ENCODE measurements around the gene DYNLT4.
A peak's percentile ranks its signal among the peaks of the same experiment; 100 is the strongest.

Gene DYNLT4

GRCh38 chr1:44787506-44787905 lies 19.6 kb downstream of the DYNLT4 start:
- no peak overlapping the region for H3K4me3 ChIP-seq (ENCODE audit: low read depth, low read length)
- no peak for DNase-seq (ENCODE audit: low read depth)
- TF ChIP-seq CTCF (IDR thresholded peaks at IDR 0.05; ENCODE audit: low read depth, low read length) (no peak), MAX (IDR thresholded peaks at IDR 0.05; ENCODE audit: low read depth, low read length) (no peak), MYC (IDR thresholded peaks at IDR 0.05; ENCODE audit: low read depth, low read length) (no peak), POLR2A (IDR thresholded peaks at IDR 0.05; ENCODE audit: extremely low read depth, insufficient read length) (no peak)

GRCh38 chr1:44786841-44787426 lies 20.2 kb downstream of the DYNLT4 start:
- TF ChIP-seq CTCF (IDR thresholded peaks at IDR 0.05; ENCODE audit: low read depth, low read length): no peak
- TF ChIP-seq POLR2A (IDR thresholded peaks at IDR 0.05; ENCODE audit: extremely low read depth, insufficient read length): no peak
- no peak for TF ChIP-seq MYC (IDR thresholded peaks at IDR 0.05; ENCODE audit: low read depth, low read length)
- TF ChIP-seq MAX (IDR thresholded peaks at IDR 0.05; ENCODE audit: low read depth, low read length): no peak
- H3K4me3 ChIP-seq (ENCODE audit: low read depth, low read length): no peak overlapping the region
- no peak for DNase-seq (ENCODE audit: low read depth)

- peak; percentile 53 for DNase-seq (ENCODE audit: low read depth)
- no peak for TF ChIP-seq MAX (IDR thresholded peaks at IDR 0.05; ENCODE audit: low read depth, low read length)
- peak; percentile 74 for TF ChIP-seq CTCF (IDR thresholded peaks at IDR 0.05; ENCODE audit: low read depth, low read length)
- H3K4me3 ChIP-seq (ENCODE audit: low read depth, low read length): no peak overlapping the region
Observed at GRCh38 chr1:44786138-44786840, 20.9 kb downstream of the DYNLT4 start.

GRCh38 chr1:44785501-44786137 lies 21.5 kb downstream of the DYNLT4 start:
- no peak for DNase-seq (ENCODE audit: low read depth)
- TF ChIP-seq POLR2A (IDR thresholded peaks at IDR 0.05; ENCODE audit: extremely low read depth, insufficient read length) (no peak), MYC (IDR thresholded peaks at IDR 0.05; ENCODE audit: low read depth, low read length) (no peak), MAX (IDR thresholded peaks at IDR 0.05; ENCODE audit: low read depth, low read length) (no peak), CTCF (IDR thresholded peaks at IDR 0.05; ENCODE audit: low read depth, low read length) (no peak)
- no peak overlapping the region for H3K4me3 ChIP-seq (ENCODE audit: low read depth, low read length)

- no peak for DNase-seq (ENCODE audit: low read depth)
- no peak overlapping the region for H3K4me3 ChIP-seq (ENCODE audit: low read depth, low read length)
- TF ChIP-seq MAX (IDR thresholded peaks at IDR 0.05; ENCODE audit: low read depth, low read length): no peak
- no peak for TF ChIP-seq MYC (IDR thresholded peaks at IDR 0.05; ENCODE audit: low read depth, low read length)
- no peak for TF ChIP-seq CTCF (IDR thresholded peaks at IDR 0.05; ENCODE audit: low read depth, low read length)
- TF ChIP-seq POLR2A (IDR thresholded peaks at IDR 0.05; ENCODE audit: extremely low read depth, insufficient read length): no peak
Observed at GRCh38 chr1:44785029-44785380, 22.1 kb downstream of the DYNLT4 start.

Measured in NB4 (cell line).